GM12878 (cell line): ENCODE data around the gene ELAPOR1. TPM values are rescaled to one million over a fixed set of nuclear protein-coding genes. Genes with fewer than 3 reads are reported as not detected.

Experiments
- BHLHE40 ChIP-seq, 2 experiments: fragments of 450-650 bp in 1 of 2; IDR thresholded peaks; 2 replicates each; pipeline ENCODE4 v1.6.1; 2011 to 2017; ENCODE audit warnings: low read depth in 2 of 2, borderline replicate concordance in 1 of 2, improper control_type of control experiment in 1 of 2, low read length in 1 of 2, mild to moderate bottlenecking in 1 of 2
- CHD1 ChIP-seq: IDR thresholded peaks from 2 replicates; pipeline ENCODE4 v1.6.1; 2012; ENCODE audit warnings: low read depth, low read length, improper control_type of control experiment
- CHD4 ChIP-seq: fragments of 200-600 bp; sonication (generic); IDR thresholded peaks from 2 replicates; pipeline ENCODE4 v1.6.1; 2016; ENCODE audit warnings: mild to moderate bottlenecking
- STAT1 ChIP-seq: fragments of 450-650 bp; conservative IDR thresholded peaks from 2 replicates; pipeline ENCODE4 v1.6.1; 2014; ENCODE audit warnings: antibody characterized with exemption, mild to moderate bottlenecking
- TCF3 ChIP-seq: IDR thresholded peaks from 2 replicates; pipeline ENCODE4 v1.6.1; 2012; ENCODE audit warnings: low read depth, mild to moderate bottlenecking, low read length, borderline replicate concordance; ENCODE audit not compliant: insufficient read depth
- polyA plus RNA-seq, 11 experiments: library from polyadenylated mRNA; depleted of rRNA in 4 of 11; unstranded in 6 of 11; stranded (reverse) in 5 of 11; fragments of >200 nt; fragmentation: Nextera tagmentation in 4 of 11; fragmentation: Illumina TruSeq in 1 of 11; extraction: Ambion mirVana in 4 of 11; extraction: Trizol in 1 of 11; gene quantifications; 1 replicate in 1 of 11; 2 replicates in 10 of 11; pipeline versions ENCODE4 v1.2.1 to v1.2.3, GENCODE V29; 2011 to 2016; ENCODE audit warnings: inconsistent platforms in 2 of 11, missing spikeins in 2 of 11, low read depth in 1 of 11
- total RNA-seq, 4 experiments: library from RNA; depleted of rRNA in 3 of 4; stranded (reverse); fragments of >200 nt in 3 of 4; fragmentation: Illumina TruSeq in 1 of 4; extraction: Trizol in 1 of 4; gene quantifications; 2 replicates each; pipeline versions ENCODE4 v1.2.1 to v1.2.3, GENCODE V29; 2013 to 2021
- TF ChIP-seq, protein P1 (sequence below): fragments of 450-650 bp; IDR thresholded peaks from 2 replicates; pipeline ENCODE4 v1.6.1; 2018; ENCODE audit warnings: mild to moderate bottlenecking, low read depth, moderate library complexity; ENCODE audit not compliant: partially characterized antibody
- TF ChIP-seq, protein P2 (sequence below): fragments of 450-650 bp; IDR thresholded peaks from 2 replicates; pipeline ENCODE4 v1.6.1; 2017; ENCODE audit warnings: antibody characterized with exemption, mild to moderate bottlenecking, moderate library complexity
- TF ChIP-seq, protein P3 (sequence below): IDR thresholded peaks from 2 replicates; pipeline ENCODE4 v1.6.1; 2011; ENCODE audit warnings: low read depth, low read length, improper control_type of control experiment, borderline replicate concordance

ELAPOR1 gene
- total and polyA plus RNA-seq, 10 of the 15 experiments (the other 5 are each of a cell fraction or from before 2014, with no cell fraction given) = 0.04 to 2.1 (median 0.19) TPM; not detected in 2

DNA sequence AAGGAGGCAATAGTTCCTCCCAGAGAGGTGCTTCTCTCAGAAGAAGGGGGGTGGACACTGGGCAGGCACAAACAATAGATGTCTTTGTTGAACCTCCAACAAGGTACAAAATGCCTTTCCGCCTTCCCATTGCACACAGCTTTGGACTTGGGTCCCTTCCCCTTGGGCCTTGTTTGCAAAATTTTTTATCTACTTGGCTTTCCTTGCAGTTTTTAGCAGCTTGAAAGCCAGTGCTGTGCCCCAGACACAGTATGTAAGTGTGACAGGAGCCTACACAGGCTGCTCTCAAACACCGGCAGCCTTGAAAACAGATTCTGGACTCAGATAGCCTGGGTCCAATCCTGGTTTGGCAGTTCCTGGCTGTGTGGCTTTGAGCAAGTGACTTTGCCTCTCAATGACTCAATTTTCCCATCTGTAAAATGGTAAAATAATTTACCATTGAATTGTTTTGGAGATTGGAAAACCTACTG is 43.0 kb downstream of the ELAPOR1 start (continued):
- TF ChIP-seq, protein P1, sequence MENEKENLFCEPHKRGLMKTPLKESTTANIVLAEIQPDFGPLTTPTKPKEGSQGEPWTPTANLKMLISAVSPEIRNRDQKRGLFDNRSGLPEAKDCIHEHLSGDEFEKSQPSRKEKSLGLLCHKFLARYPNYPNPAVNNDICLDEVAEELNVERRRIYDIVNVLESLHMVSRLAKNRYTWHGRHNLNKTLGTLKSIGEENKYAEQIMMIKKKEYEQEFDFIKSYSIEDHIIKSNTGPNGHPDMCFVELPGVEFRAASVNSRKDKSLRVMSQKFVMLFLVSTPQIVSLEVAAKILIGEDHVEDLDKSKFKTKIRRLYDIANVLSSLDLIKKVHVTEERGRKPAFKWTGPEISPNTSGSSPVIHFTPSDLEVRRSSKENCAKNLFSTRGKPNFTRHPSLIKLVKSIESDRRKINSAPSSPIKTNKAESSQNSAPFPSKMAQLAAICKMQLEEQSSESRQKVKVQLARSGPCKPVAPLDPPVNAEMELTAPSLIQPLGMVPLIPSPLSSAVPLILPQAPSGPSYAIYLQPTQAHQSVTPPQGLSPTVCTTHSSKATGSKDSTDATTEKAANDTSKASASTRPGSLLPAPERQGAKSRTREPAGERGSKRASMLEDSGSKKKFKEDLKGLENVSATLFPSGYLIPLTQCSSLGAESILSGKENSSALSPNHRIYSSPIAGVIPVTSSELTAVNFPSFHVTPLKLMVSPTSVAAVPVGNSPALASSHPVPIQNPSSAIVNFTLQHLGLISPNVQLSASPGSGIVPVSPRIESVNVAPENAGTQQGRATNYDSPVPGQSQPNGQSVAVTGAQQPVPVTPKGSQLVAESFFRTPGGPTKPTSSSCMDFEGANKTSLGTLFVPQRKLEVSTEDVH = no peak
- TF ChIP-seq TCF3 (no peak), CHD4 (no peak), BHLHE40 (IDR thresholded peaks at IDR 0.05; ENCODE audit: borderline replicate concordance in 1 of 2, low read depth in 2 of 2, low read length in 1 of 2) (no peak), STAT1 (no peak), CHD1 (no peak)
- TF ChIP-seq, protein P2, sequence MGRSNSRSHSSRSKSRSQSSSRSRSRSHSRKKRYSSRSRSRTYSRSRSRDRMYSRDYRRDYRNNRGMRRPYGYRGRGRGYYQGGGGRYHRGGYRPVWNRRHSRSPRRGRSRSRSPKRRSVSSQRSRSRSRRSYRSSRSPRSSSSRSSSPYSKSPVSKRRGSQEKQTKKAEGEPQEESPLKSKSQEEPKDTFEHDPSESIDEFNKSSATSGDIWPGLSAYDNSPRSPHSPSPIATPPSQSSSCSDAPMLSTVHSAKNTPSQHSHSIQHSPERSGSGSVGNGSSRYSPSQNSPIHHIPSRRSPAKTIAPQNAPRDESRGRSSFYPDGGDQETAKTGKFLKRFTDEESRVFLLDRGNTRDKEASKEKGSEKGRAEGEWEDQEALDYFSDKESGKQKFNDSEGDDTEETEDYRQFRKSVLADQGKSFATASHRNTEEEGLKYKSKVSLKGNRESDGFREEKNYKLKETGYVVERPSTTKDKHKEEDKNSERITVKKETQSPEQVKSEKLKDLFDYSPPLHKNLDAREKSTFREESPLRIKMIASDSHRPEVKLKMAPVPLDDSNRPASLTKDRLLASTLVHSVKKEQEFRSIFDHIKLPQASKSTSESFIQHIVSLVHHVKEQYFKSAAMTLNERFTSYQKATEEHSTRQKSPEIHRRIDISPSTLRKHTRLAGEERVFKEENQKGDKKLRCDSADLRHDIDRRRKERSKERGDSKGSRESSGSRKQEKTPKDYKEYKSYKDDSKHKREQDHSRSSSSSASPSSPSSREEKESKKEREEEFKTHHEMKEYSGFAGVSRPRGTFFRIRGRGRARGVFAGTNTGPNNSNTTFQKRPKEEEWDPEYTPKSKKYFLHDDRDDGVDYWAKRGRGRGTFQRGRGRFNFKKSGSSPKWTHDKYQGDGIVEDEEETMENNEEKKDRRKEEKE = no peak
- TF ChIP-seq, protein P3, sequence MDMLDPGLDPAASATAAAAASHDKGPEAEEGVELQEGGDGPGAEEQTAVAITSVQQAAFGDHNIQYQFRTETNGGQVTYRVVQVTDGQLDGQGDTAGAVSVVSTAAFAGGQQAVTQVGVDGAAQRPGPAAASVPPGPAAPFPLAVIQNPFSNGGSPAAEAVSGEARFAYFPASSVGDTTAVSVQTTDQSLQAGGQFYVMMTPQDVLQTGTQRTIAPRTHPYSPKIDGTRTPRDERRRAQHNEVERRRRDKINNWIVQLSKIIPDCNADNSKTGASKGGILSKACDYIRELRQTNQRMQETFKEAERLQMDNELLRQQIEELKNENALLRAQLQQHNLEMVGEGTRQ = no peak
